Brain microvascular endothelial cell (primary cell): Measurements from ENCODE around the gene TTC7B.

Experiments used
- DNase-seq: peaks from one replicate; pipeline ENCODE4 v3.0.0-alpha.2; 2020
- H3K27ac ChIP-seq: fragments of 250-450 bp; sonication (Bioruptor Pico); 2 replicates; pipeline ENCODE4 v1.5.1; 2020; ENCODE audit warnings: mild to moderate bottlenecking, moderate library complexity
- H3K27me3 ChIP-seq: fragments of 250-450 bp; sonication (Bioruptor Pico); replicated peaks from 2 replicates; pipeline ENCODE4 v1.5.1; 2020; ENCODE audit warnings: mild to moderate bottlenecking
- H3K36me3 ChIP-seq: fragments of 250-450 bp; sonication (Bioruptor Pico); replicated peaks from 2 replicates; pipeline ENCODE4 v1.5.1; 2020; ENCODE audit warnings: mild to moderate bottlenecking
- H3K4me3 ChIP-seq: 2 replicates; pipeline ENCODE4 v1.5.1; 2011; ENCODE audit warnings: low read depth, mild to moderate bottlenecking, control low read depth, low read length, moderate library complexity
- CTCF ChIP-seq: IDR thresholded peaks from 2 replicates; pipeline ENCODE4 v1.5.1; 2011; ENCODE audit warnings: low read depth, mild to moderate bottlenecking, moderate library complexity, low read length, control low read depth, inconsistent platforms; ENCODE audit errors: missing control alignments
- in situ Hi-C: cut with HindIII; loops from 2 replicates; pipeline ENCODE4 v1.10.0; 2017; ENCODE audit warnings: low sequenced_read_pairs, low pct_ligation_motif_present

TTC7B gene

DNA sequence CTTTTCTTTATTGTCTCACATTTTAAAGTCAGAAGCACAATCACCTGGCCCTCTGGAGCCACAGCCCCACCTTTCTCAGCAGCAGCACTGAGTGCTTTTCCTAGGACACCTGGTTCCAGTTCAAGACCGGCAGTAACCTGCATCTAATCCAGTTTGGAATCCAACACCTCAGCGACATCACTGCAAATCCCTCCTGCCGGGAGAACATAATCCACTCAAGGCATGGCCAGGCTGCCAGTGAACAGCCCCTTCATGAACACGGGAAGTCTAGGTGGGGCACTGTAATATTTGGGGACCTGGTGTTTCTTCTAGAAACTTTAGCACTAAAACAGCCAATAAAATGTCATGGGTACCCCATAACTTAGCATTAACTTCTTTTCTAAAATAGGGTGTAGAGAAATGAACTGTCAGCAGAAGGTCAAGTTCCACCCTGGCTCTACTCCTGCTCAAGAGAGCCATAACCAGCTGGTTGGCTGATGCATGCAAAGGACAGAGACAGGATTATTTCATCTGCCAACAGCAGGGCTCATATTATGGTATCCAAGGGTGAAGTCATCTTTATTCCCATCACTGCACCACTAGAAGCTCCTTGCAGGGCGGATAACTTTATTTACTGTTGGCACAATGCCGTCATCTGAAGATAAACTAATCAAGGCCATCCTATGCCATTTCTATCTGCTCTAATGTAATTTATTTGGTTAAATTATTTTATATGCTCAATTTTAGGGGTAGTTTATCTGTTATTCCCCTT is 76.7 kb downstream of the TTC7B start:
- TF ChIP-seq CTCF, result no peak
- Histone ChIP-seq H3K27ac (no peak overlapping the region), H3K27me3 (no peaks in the 10 kb centered on the region), H3K4me3 (no peak overlapping the region), H3K36me3 (no peaks in the 10 kb centered on the region)
- DNase-seq, result no peak
- in situ Hi-C loops, result no loop called here

DNA sequence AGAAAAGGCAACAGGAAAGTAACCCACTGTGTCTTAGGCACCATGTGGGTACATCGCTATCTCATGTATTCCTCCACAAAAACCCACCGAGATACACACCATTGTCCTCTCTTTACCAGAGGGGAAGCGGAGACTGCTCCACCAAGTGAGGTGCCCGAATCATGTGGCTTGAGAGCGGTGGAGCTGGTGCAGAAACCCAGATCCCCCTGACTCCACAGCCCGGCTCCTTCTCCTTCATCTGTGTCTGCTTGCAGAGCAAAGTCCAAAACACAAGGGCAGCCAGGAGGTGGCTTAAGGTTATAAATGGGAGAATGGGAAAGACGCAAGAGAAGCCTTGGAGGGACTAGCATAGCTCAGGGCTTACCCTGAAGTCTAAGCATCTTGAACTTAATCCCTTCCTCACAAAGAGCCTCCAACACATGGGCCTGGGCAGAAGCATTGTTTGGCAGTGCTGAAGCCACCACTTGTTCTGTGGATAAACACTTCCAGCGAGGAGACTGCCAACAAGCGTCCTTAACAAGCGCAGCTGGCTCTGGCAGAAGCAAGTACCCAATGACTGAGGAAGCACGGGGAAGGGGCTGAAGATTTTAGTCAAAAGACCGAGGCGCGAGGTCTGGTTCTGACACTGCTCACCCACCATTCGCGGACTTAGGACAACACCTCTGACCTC is 83.0 kb downstream of the TTC7B start:
- no peaks in the 10 kb centered on the region for H3K27me3 ChIP-seq
- in situ Hi-C loops, result no loop called here
- no peak for TF ChIP-seq CTCF
- no peak overlapping the region for H3K4me3 ChIP-seq
- H3K36me3 ChIP-seq, result no peaks in the 10 kb centered on the region
- H3K27ac ChIP-seq, result no peak overlapping the region
- no peak for DNase-seq

DNA sequence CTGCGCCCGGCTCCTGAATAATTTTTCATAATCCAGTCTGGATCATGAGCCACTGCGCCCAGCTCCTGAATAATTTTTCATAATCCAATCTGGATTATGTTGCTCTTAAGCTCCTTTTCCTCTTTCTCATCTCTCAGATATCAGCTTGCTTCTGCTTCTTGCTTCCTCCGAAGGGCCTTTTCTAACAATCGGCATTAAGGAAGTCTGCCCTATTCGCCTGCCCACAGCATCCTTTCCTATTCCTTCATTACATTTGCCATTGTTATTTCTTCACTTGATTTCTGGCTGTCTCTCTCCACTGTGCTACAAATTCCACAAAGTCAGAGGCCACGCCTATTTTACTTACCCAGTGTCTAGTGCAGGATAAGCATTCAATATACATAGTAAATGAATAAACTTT is 83.5 kb downstream of the TTC7B start:
- H3K4me3 ChIP-seq, result no peak overlapping the region
- H3K27ac ChIP-seq, result no peak overlapping the region
- no peaks in the 10 kb centered on the region for H3K27me3 ChIP-seq
- no peak for TF ChIP-seq CTCF
- in situ Hi-C loops, result no loop called here
- DNase-seq, result no peak
- no peaks in the 10 kb centered on the region for H3K36me3 ChIP-seq

- DNase-seq, result no peak
Measured at GRCh38 chr14:90732139-90732538, 84.1 kb downstream of the TTC7B start.

GRCh38 chr14:90731487-90731886 is 84.7 kb downstream of the TTC7B start:
- Histone ChIP-seq H3K4me3 (no peak overlapping the region), H3K27ac (no peak overlapping the region), H3K36me3 (no peaks in the 10 kb centered on the region), H3K27me3 (no peaks in the 10 kb centered on the region)
- DNase-seq, result no peak
- in situ Hi-C loops, result no loop called here
- TF ChIP-seq CTCF, result no peak

More at GRCh38 chr14:90732139-90732538, 84.1 kb downstream of the TTC7B start:
- in situ Hi-C loops, result no loop called here
- no peaks in the 10 kb centered on the region for H3K27me3 ChIP-seq
- no peak for TF ChIP-seq CTCF
- H3K36me3 ChIP-seq, result no peaks in the 10 kb centered on the region
- no peak overlapping the region for H3K27ac ChIP-seq
- H3K4me3 ChIP-seq, result no peak overlapping the region
